Stimulated activated CD4-positive, alpha-beta T cell treated with anti-CD3 and anti-CD28 coated beads, TNF-alpha, amount 100 ng/mL, for 24 hours (primary cell): ENCODE results near the gene ACTBL2.
"Not testable (repeated sequence)": the region's sequence is repeated elsewhere in the genome, so short reads cannot be mapped to it uniquely, and the experiment has no call there.

Experiments used
- DNase-seq, 3 experiments: peaks; one replicate each; pipeline ENCODE4 v3.0.0-alpha.2; 2020; ENCODE audit warnings: low read depth in 3 of 3

The ACTBL2 gene

DNA sequence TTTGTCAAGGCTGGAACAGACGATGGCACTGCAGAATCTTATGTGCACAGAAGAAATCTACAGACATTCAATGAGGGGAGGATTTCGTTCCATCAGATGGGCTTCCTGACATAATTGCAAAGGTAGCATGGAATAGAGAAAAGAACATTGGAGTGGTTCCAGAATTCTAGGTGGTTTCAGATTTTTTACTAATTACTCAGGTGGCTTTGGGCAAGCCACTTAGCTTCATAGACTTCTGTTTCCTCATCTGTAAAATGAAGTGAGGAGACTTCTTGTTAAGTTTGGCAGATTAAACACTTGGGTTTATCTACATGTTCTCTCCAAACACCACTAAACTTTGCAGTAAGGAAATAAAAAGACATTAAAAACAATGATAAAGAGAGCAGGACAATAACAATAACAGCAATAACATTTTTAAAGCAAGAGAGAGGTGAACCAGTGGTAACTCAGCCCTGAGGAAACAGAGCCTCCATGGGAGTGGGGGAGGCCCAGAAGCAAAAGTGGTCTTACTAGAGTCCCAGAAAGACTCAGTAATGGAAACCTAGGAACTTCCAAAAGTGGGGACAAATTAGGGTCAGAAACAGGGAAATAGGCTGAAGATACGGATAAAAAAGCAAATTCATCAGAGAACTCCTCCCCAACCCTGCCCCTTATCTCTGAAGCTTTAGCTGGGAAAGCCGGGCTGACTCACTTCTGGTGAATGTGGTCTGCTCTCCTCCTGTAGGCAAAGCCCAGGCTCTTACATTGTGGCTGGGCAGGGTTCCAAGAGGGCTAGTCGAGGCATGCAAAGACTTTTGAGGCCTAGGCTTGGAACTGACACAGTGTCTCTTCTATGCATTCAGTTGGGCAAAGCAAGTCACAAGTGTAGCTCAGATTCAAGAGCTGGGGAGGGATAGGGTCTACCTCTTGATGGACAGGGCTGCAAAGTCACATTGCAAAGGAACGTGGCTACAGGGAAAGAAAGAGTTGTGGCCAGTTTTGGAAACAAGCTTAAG lies 11.8 kb upstream of the ACTBL2 start:
- DNase-seq, result peak; percentile 20 to 66 (median 21)

DNA sequence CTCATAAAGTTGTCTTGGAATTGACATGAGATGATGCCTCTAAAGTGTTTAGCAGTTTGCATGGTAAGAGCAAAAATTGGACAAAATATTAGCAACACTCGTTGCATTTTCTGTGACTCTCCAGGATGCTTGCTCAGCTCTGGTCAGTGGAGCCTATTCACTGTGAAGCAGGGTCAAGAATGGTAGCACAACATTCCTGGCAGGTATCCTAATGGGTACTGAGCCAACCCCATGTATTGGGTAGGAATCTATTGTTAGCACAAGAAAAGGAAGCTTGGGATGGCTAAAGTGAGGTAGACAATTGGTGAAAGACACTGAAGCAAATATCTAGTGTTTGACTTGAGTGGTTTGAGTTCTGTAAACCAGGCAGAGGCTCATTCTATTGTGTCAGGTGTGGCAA lies 10.4 kb upstream of the ACTBL2 start:
- no peak for DNase-seq

DNA sequence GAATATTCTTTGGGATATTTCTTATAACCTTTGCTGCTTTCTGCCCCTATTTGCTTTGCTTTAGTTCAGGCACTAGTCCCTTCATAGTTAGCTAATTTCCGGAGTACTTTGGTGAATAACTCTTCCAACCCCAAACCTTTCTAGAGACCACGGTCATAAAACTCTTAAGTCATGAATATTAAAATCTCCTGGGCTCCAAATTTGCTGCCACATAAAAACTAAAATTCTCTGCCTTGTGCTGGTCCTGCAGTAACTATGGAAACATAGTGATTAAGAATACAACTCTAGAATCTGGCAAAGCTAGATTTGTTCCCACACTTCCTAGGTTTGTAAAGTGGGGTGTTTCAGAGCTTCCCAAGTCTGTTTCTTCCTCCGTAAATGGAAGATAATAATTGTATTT lies 10.0 kb upstream of the ACTBL2 start:
- no peak for DNase-seq

DNA sequence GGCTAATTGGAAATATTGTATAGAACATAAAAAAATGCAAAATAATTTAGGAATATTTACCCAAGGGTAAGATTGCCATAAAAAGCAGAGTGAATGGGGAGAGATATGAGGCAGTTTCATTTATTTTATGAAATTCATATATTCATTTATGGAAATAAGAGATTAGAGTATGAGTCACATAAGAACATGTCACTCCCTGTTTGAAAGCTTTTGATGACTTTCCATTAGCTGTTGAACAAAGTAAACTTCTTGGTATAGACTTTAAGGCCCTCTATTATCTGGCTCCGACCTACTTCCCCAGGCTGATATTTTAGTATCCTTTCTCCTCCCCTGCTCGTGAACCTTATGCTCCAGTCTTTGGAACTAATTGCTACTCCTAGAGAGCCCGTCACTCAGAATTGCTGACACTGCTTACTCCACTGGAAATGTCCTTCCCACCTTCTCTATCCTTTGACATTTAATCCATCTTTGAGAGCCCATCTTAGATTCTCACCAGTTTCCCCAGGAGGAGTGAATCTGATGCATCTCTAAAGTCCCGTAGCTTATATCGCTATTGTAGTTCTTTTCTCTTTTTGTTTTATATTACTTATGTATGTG lies 8.9 kb upstream of the ACTBL2 start:
- DNase-seq, result no peak

DNA sequence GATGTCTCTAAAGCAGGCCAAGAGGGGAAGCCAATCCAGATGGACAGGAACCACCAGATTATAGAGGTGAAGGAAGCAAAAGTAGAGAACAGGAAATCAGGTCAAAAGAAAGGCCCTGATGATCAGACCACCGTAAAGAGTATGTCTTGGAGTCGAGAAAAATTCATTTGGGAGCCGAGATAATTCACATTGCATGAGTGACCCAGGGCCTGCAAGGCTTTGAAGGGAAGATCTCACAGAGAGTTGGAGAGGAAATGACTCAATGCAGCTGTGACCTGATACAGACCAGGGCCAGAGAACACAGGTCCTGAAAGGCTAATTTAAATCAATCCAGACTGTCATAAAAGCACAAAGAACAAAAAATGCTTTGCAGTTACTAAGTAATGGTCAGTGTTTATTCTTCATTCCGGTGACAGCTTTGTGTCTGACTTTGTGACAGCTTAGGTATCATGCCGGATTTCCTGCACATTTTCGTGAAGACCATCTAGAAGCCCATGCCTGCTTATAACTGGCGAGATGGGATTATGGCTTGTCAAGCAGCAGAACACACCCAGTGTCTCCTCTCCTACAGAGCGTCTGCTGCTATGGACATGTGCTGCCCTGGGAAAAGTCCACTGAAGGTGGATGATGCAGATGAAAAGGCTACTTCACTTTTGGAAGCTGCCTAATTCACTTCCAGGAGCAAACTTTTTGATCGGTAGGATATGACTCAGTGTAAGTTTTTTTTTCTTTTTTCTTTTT lies 5.8 kb upstream of the ACTBL2 start:
- no peak for DNase-seq

DNA sequence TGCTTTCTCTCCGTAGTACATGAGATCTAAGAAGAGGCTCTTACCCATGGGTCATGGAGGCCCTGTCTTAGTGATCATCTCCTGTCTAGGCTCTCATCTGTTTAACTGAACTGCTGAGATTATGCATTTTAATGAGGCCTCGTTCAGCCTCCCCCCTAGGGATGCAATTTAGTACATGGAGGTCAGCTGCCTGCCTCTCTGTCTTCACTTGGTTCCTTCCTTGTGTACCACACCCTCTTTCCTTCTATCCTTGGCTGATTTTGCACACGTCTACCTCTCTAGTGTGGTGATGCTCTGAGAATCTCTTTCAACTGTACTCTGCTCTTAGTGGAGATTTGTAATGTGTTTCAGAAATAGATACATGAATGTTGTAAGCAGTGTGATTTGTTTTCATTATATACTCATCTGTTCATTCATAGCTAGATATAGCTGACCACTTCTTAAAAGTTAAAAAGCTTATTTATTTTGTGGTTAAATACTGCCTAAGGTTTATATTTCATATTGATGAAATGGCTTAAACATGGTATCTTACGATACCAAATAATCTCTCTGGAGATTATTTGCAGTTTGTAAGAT lies 3.5 kb upstream of the ACTBL2 start:
- DNase-seq, result no peak

DNA sequence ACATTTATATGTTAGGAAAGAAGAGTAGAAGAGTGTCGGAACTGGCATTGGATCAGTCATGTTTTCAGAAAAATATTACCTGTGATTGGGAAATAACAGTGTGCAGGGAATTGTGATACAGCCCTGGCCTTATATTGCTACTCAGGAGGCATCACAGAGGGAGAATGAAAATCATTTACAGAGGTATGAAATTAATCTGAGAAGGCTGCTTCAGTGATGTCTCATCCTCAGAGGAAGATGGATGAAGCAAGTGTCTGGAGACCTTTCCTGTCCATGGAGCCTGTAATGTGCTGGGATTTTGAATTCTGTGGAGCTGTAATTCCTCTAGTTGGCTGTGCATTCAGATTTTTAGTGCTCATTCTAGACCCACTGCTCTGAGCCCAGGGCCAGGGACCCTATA lies 3.8 kb downstream of the ACTBL2 start:
- no peak for DNase-seq

DNA sequence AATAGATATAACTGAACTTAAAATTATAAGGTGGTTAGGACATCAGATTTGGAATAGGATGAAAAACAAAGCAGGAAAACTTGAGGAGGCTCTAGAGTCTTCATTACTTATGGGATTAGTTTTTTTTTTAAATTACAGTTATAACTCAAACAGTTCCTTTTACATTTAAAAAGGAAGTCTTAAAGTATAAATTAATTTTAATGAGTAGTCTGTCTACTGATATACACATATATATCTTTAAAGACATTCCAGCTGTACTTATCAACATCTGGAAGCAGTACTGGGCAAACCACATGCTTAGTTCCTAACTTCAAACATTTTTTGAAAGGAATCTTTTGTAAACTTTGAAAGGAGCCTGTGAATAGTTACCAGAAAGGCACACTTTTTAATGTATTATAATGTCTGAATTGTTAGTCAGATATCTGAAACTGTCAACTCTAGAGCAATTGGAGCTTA lies 6.0 kb downstream of the ACTBL2 start:
- no peak for DNase-seq

DNA sequence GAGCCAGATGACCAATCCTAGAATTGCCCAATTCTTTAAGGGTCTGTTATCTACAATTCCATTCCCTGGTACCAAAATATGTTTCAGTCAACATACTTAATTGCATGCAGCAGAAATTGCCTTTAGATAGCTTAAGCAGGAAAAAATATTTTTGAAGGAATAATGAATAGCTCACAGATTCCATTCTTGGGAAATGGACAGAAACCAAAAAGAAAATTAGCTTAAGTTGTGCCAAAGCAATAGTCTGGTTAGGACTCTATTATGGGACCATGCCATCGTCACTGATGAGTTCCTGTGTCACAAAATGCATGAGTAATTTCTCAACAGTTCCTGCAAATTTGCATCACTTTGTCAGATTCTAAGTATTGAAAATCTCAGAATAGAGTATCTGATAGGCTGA lies 12.3 kb downstream of the ACTBL2 start:
- no peak for DNase-seq

DNA sequence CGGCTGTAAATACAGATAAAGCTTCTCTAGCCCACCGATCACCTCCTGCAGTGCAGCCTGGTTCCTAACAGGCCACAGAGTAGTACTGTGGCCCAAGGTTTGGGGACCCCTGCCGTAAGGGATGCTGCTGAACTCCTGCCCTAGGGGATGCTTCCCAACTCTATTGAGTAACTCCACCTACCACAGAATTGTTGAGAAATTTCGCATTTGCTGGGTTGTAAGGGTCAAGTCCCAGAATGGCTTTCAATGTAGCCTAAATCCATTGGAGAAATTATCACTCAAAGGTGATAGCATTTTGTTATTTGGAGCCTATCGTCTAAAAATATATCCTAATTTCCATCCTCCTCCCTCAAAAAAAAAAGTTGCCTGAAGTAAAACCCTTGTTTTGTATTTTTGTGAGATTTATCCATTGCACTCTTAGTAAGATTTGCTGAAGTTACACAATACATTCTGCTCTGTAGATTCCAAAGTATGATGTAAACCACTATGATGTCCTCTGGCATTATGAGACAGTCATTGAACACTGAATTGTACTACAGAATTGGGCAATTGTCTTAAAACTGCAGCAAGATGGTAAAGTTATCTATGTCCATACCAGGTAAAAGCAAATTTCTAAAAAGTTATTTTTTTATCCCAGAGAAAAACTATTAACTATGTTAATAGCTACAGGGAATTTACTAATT lies 14.0 kb downstream of the ACTBL2 start:
- no peak for DNase-seq

DNA sequence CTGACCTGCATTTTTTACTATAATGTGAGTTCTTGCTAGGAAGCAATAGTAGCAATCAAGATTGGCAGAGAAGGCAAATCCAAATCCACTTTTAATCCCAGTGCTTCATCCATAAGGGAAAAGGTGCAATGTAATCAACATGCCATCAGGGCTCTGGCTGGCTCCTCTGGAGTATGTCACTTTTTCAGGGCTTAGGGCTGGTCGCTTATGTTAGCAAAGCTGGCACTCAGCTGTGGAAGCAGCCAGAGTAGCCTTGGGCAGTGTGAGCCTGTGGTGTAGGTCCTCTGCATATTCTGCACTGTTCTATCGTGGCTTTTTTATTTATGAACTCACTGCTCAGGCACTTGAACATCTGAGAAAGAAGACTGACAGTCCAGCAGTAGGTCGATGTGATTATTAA lies 16.1 kb downstream of the ACTBL2 start:
- no peak for DNase-seq

DNA sequence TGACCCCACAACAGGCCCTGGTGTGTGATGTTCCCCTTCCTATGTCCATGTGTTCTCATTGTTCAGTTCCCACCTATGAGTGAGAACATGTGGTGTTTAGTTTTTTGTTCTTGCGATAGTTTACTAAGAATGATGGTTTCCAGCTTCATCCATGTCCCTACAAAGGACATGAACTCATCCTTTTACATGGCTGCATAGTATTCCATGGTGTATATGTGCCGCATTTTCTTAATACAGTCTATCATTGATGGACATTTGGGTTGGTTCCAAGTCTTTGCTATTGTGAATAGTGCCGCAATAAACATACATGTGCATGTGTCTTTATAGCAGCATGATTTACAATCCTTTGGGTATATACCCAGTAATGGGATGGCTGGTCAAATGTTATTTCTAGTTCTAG lies 22.6 kb downstream of the ACTBL2 start:
- not testable (repeated sequence) for DNase-seq

DNA sequence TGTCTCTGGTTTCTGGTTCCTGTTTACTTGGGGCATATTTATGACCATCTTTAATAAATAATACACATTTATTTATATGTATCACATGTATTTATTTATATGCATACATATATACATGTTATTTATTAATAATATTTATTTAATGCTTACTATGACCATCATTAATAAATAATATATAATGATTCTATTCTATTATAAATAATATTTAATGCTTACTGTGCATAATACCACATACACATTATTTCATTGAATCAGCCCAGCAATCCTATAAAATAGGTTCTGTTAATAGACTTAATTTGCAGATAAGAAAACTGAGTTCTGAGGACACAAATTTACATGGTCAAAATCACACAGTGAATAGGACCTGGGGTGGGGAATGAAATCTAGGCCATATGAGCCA lies 24.2 kb downstream of the ACTBL2 start:
- DNase-seq, result no peak

DNA sequence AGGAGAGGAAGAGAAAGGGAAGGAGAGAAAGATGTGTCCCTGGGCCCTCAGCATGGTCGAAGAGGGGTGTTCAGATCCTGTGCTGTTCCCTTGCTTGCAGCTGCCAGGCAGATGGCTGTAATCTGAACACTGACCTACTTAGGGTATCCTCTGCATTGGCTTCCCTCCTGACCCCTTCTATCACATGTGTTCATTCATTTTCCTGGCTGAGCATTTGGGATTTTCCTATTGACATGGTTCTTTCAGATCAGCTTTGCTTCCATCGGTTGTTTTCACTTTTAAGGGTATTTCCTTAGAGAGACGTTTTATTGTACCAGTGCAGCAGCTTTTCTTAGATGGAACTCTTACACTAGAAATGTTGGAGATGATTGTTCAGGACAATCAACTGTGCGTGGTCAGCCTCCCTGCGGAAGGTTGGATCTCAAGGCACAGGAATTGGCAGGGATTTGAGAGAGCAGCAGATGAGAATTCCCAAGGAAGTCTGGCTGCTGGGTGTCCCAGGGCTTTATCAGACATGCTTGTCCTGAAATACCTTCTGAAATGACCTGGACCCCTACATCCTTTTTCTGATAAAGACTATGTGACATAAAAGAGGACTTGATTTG lies 26.0 kb downstream of the ACTBL2 start:
- no peak for DNase-seq

DNA sequence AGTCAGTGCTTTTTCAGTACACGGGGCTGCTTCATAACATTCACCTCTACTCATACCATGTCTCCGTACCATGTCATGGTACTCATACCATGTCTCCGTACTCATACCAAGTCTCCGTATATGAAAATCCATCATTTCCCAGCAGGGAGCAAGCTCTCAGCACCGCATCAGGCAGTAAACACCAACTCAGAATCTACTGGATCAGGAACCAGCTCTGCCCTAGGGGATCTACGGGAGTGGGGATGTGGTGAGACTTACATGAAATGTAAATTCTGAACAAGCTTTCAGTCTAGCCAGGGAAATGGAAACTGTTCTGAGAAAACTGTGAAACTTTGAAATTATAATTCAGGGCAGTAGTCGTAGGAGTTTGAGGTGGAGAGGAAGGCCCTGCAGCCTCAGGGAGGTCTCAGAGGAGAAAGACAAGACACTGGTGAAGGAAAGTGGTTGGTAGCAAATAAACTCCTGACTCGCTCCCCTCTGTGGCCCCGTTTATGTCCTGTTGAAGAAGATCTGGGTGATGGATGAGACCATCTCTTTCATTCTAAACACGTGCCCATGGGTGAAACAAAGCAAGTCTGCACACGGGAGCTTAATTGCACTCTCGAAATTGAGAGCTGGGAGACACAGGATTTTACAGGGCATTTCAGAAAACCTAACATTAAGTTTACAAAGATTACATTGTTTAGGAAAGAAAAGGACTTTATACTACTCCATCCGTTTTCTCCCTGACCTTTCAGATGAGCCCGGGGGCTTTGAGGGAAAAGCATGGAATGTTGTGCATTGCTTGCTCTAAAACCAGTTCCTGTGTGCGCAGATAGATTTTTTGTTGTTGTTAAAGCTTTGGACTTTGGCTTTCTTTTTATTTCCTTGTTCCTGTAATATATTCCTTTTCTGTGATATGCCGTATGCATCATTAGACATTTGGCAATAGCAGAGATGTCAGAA lies 26.8 kb downstream of the ACTBL2 start:
- no peak for DNase-seq

DNA sequence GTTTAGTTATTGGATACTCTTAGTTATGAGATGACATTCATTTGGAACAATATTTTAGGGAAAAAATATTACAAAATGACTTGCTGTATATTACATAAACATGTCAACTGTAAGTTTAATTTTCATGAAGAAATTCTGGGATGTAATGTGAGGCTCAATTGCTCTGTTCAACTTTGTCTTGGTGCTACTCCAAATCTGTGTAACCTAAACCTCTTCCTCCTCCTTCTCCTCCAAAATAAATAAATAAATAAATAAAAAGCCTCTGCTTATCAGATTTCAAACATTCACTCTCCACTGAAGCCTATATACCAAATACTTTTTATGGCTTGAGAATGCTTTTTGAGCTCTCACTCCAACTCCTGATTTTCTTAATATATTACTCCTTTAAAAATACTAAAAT lies 27.7 kb downstream of the ACTBL2 start:
- DNase-seq, result no peak

DNA sequence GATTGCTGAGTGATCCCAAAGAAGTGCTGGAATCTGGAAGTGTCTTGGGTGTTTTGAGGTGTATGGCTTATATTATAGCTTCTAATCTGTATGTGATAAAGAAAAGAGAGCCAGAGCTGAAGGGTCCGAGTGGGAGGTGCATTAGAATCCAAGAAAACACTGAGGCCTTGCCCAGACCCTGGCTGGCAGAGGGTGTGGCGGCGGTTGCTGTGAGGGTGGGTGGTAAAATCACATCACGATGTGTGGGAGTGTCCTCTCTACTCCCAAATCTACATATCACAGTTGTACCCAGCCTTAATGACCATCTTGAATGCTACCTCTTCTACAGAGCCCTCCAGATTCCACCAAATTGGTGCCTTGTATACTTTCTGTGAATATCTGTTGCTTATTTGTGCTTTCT lies 28.9 kb downstream of the ACTBL2 start:
- DNase-seq, result no peak

DNA sequence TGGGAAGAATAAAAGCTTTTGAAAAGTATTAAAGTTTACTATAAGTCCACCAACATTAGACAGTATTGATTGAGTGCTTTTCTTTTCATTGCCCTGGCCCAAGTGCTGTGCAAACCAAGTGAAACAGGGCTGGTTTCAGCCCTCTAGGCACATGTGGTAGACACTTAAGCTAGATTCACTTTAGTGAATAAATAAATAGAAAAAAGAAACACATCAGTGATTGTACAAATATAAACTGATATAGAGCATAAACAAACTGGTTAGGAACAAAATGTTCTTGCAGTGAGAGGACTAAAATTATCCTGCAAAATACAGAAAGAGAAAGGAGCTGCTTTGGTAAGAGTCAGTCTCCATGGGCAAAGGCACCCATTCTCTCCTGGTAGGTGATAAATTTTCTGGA lies 29.7 kb downstream of the ACTBL2 start:
- DNase-seq, result no peak

DNA sequence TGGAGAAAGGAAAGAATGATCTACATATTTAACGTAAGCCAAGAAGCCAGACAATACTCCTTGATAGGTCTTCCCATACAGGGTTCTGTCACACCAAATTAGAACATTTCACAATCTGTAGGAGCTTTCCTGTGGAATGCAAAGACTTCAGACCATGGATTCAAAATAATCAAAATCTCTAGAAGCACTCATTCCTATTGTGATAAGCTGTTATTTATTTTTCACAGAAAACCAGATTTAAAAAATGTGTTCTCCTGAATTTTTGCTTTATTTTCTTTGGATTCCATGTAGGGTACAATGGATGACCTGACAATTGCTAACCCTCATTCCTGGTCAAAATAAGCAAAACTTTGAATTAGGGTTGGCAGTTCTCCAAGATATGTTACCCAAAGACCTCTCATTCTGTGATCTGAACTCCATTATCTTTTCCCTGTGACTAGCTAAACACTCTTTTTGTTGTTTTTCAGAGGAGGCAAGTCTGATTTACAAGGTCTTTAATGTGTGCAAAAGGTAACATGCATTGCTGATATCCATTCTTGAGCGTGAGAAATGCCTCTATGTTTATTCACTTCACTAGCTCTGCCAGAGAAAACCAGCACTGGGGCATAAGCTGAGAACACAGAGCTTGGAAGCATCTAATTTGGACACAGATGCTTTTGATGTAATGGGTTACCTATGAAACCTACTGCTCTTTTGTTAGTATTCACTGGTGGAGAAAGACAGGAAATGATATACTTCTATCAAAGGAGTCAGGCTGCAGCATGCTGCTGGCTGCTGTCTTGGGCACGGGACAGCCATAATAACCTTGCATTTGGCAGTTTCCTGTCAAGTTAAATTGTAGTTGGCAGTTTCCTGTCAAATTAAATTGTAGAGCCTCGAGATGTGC lies 31.4 kb downstream of the ACTBL2 start:
- DNase-seq, result no peak
